Mesenchymal stem cell (in vitro differentiated cells and primary cell): Measurements from ENCODE around the gene FOXR2.

Experiments used
- DNase-seq: peaks from one replicate; pipeline ENCODE4 v3.0.0-alpha.2; 2013
- H2AFZ ChIP-seq: one replicate; pipeline ENCODE4 v1.6.1; 2013; ENCODE audit warnings: low read depth, mild to moderate bottlenecking, control low read depth, inconsistent platforms, low read length, moderate library complexity
- H2AK5ac ChIP-seq: 2 replicates; pipeline ENCODE4 v1.6.1; 2013; ENCODE audit warnings: low read length, moderate library complexity, mild to moderate bottlenecking, inconsistent platforms; ENCODE audit not compliant: severe bottlenecking
- H2BK120ac ChIP-seq: one replicate; pipeline ENCODE4 v1.6.1; 2013; ENCODE audit warnings: low read depth, mild to moderate bottlenecking, inconsistent platforms, low read length, moderate library complexity
- H2BK12ac ChIP-seq, 2 experiments: one replicate each; pipeline ENCODE4 v1.6.1; 2013; ENCODE audit warnings: inconsistent platforms in 2 of 2, low read length in 2 of 2, mild to moderate bottlenecking in 2 of 2, moderate library complexity in 2 of 2, control low read depth in 1 of 2
- H2BK15ac ChIP-seq: one replicate; pipeline ENCODE4 v1.6.1; 2013; ENCODE audit warnings: mild to moderate bottlenecking, low read depth, inconsistent platforms; ENCODE audit not compliant: poor library complexity, severe bottlenecking
- H2BK5ac ChIP-seq: 2 replicates; pipeline ENCODE4 v1.6.1; 2013; ENCODE audit warnings: low read depth, mild to moderate bottlenecking, low read length, control low read depth, inconsistent platforms; ENCODE audit not compliant: poor library complexity, severe bottlenecking
- H3K14ac ChIP-seq, 2 experiments: one replicate each; pipeline ENCODE4 v1.6.1; 2013; ENCODE audit warnings: inconsistent platforms in 2 of 2, low read length in 2 of 2, control low read depth in 1 of 2, mild to moderate bottlenecking in 1 of 2, moderate library complexity in 1 of 2
- H3K18ac ChIP-seq, 2 experiments: one replicate each; pipeline ENCODE4 v1.6.1; 2013; ENCODE audit warnings: inconsistent platforms in 2 of 2, low read length in 2 of 2, control low read depth in 1 of 2, low read depth in 1 of 2, mild to moderate bottlenecking in 1 of 2
- H3K23ac ChIP-seq, 2 experiments: one replicate each; pipeline ENCODE4 v1.6.1; 2013; ENCODE audit warnings: inconsistent platforms in 2 of 2, low read length in 2 of 2, mild to moderate bottlenecking in 2 of 2, moderate library complexity in 2 of 2, control low read depth in 1 of 2
- H3K27ac ChIP-seq: 2 replicates; pipeline ENCODE4 v1.5.1; 2013; ENCODE audit warnings: mild to moderate bottlenecking, moderate library complexity, low read length, control low read depth, inconsistent platforms; ENCODE audit not compliant: poor library complexity, severe bottlenecking
- H3K27me3 ChIP-seq, 2 experiments: 2 replicates each; pipeline versions ENCODE4 v1.6.1 to v1.7.0; 2013; ENCODE audit warnings: low read length in 2 of 2, mild to moderate bottlenecking in 2 of 2, moderate library complexity in 2 of 2, control low read depth in 1 of 2, inconsistent platforms in 1 of 2; ENCODE audit not compliant: control insufficient read depth in 1 of 2, insufficient read depth in 1 of 2
- H3K36me3 ChIP-seq, 2 experiments: 2 replicates each; pipeline versions ENCODE4 v1.6.1 to v1.7.0; 2013; ENCODE audit warnings: low read length in 2 of 2, control low read depth in 1 of 2, inconsistent platforms in 1 of 2, low read depth in 1 of 2, mild to moderate bottlenecking in 1 of 2; ENCODE audit not compliant: insufficient read depth in 2 of 2, control insufficient read depth in 1 of 2
- H3K4ac ChIP-seq, 2 experiments: one replicate each; pipeline ENCODE4 v1.6.1; 2013; ENCODE audit warnings: inconsistent platforms in 2 of 2, low read length in 2 of 2, mild to moderate bottlenecking in 2 of 2, moderate library complexity in 2 of 2, control low read depth in 1 of 2, low read depth in 1 of 2
- H3K4me1 ChIP-seq: 2 replicates; pipeline ENCODE4 v1.6.1; 2013; ENCODE audit warnings: low read depth, low read length, control low read depth; ENCODE audit not compliant: control insufficient read depth, insufficient read depth
- H3K4me2 ChIP-seq: 2 replicates; pipeline ENCODE4 v1.6.1; 2013; ENCODE audit warnings: low read length, mild to moderate bottlenecking, inconsistent platforms; ENCODE audit not compliant: poor library complexity, severe bottlenecking
- H3K4me3 ChIP-seq, 2 experiments: 2 replicates each; pipeline versions ENCODE4 v1.5.1 to v1.7.0; 2013; ENCODE audit warnings: low read length in 2 of 2, mild to moderate bottlenecking in 2 of 2, control low read depth in 1 of 2, low read depth in 1 of 2; ENCODE audit not compliant: insufficient read depth in 1 of 2
- H3K79me1 ChIP-seq: replicated peaks from 2 replicates; pipeline ENCODE4 v1.6.1; 2013; ENCODE audit warnings: mild to moderate bottlenecking, control low read depth, low read length, inconsistent platforms; ENCODE audit not compliant: poor library complexity, severe bottlenecking
- H3K9ac ChIP-seq: 2 replicates; pipeline ENCODE4 v1.7.0; 2013; ENCODE audit warnings: mild to moderate bottlenecking, low read length, moderate library complexity
- H3K9me3 ChIP-seq: 2 replicates; pipeline ENCODE4 v1.7.0; 2013; ENCODE audit warnings: mild to moderate bottlenecking, low read length; ENCODE audit not compliant: control insufficient read depth
- H4K8ac ChIP-seq: one replicate; pipeline ENCODE4 v1.6.1; 2013; ENCODE audit warnings: inconsistent platforms, mild to moderate bottlenecking, low read length, moderate library complexity
- H4K91ac ChIP-seq: one replicate; pipeline ENCODE4 v1.6.1; 2013; ENCODE audit warnings: mild to moderate bottlenecking, low read length, inconsistent platforms
- WGBS: methylation state at CpG from one replicate; pipeline ENCODE4 v1.1.7; 2013; ENCODE audit warnings: mixed read lengths; 5-methylcytosine and 5-hydroxymethylcytosine counted together

FOXR2 gene

DNA sequence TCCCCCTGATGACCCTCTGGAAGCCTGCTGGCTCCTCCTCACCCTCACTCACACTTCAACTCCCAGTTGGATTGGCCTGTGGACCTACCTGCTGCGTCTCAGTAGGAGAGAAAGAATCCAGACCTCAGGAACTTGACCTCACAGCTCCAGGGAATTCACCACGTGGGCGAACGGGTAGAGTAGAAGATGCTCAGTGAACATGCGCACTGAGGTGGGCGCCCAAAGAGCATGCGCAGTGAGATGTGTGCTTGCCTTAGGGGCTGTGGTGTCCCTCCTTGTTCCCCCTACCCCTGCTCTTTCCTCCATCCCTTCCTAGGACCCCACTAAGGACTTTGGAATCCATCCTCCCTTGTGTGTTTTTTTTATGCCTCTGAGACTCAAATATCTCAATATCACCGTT, 12.9 kb downstream of the FOXR2 start:
- 65% methylated on average over 6 of the region's 8 CpGs for WGBS
- Histone ChIP-seq H2AFZ (no peak overlapping the region), H3K4me2 (no peak overlapping the region), H2BK12ac (no peak overlapping the region), H2BK5ac (no peak overlapping the region), H4K91ac (no peak overlapping the region), H3K9me3 (no peaks in the 10 kb centered on the region), H3K4me1 (no peaks in the 10 kb centered on the region), H2BK120ac (no peak overlapping the region), H3K4ac (no peak overlapping the region), H3K14ac (no peak overlapping the region), H2BK15ac (no peak overlapping the region), H3K9ac (no peak overlapping the region), H3K36me3 (no peaks in the 10 kb centered on the region), H4K8ac (no peak overlapping the region), H3K27me3 (peaks cover 0 to 7% of the 10 kb centered on the region in 2 experiments), H3K18ac (no peak overlapping the region), H3K23ac (no peak overlapping the region), H2AK5ac (no peak overlapping the region), H3K4me3 (no peak overlapping the region), H3K27ac (no peak overlapping the region), H3K79me1 (no peaks in the 10 kb centered on the region)
- DNase-seq, result no peak

DNA sequence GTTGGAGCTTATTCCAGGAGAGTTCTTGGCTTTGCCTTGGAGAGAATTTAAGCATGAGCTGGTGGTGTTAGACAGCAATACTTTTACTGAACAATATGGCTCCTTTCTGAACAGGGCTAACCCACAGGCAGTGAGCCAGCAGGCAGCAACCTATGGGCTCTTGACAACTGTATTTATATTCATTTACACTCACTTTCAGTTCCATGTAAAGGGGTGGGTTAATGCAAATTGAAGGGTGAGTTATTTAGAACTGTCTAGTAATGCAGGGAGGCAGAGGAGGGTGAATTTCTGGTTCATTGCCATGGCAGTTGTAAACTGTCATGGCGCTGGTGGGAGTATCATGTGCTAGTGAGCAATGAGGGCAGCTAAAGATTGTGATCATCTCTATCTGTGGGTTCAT, 15.7 kb downstream of the FOXR2 start:
- no peak overlapping the region for H2BK120ac ChIP-seq
- WGBS, result 46% methylated on average over 1 of the region's 1 CpG
- H3K79me1 ChIP-seq, result no peaks in the 10 kb centered on the region

DNA sequence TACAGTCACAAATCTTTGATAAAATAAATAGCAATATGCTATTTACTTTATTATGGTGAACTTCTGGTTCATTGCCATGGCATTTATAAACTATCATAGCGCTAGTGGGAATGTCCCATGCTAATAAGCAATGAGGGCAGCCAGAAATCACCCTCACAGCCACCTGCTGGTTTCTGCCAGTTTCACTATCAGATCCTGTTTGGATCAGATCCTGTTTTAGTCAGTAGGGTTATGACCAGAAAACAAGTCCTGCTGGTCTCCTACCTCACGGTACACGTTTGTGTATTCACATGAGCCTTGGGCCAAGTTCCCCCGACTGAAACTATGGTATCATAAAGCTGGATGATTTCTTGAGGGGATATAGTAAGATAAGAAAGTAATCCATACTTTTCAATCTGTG, 17.7 kb downstream of the FOXR2 start:
- Histone ChIP-seq H3K27ac (no peak overlapping the region), H3K4me3 (no peak overlapping the region), H2AFZ (no peak overlapping the region), H3K4ac (no peak overlapping the region), H3K23ac (no peak overlapping the region), H3K18ac (no peak overlapping the region), H2AK5ac (no peak overlapping the region), H4K91ac (no peak overlapping the region), H4K8ac (no peak overlapping the region), H2BK15ac (no peak overlapping the region), H3K36me3 (no peaks in the 10 kb centered on the region), H3K9ac (no peak overlapping the region), H3K79me1 (no peaks in the 10 kb centered on the region), H3K27me3 (no peaks in the 10 kb centered on the region), H3K9me3 (no peaks in the 10 kb centered on the region), H3K14ac (no peak overlapping the region), H3K4me1 (no peaks in the 10 kb centered on the region), H3K4me2 (no peak overlapping the region), H2BK12ac (no peak overlapping the region), H2BK120ac (no peak overlapping the region), H2BK5ac (no peak overlapping the region)
- 80% methylated on average over 3 of the region's 4 CpGs for WGBS
- DNase-seq, result no peak

More for the DNA sequence above, 15.7 kb downstream of the FOXR2 start:
- no peak overlapping the region for H3K14ac ChIP-seq
- no peak overlapping the region for H3K23ac ChIP-seq
- H4K8ac ChIP-seq, result no peak overlapping the region
- H2AK5ac ChIP-seq, result no peak overlapping the region
- no peak overlapping the region for H4K91ac ChIP-seq
- no peaks in the 10 kb centered on the region for H3K27me3 ChIP-seq
- H3K9me3 ChIP-seq, result no peaks in the 10 kb centered on the region
- no peak overlapping the region for H3K4me3 ChIP-seq
- no peak overlapping the region for H3K27ac ChIP-seq
- H3K18ac ChIP-seq, result no peak overlapping the region
- no peak overlapping the region for H3K4ac ChIP-seq
- DNase-seq, result no peak
- H2BK5ac ChIP-seq, result no peak overlapping the region
- H3K9ac ChIP-seq, result no peak overlapping the region
- H3K36me3 ChIP-seq, result no peaks in the 10 kb centered on the region
- no peak overlapping the region for H2BK12ac ChIP-seq
- no peaks in the 10 kb centered on the region for H3K4me1 ChIP-seq
- H2AFZ ChIP-seq, result no peak overlapping the region
- H3K4me2 ChIP-seq, result no peak overlapping the region
- no peak overlapping the region for H2BK15ac ChIP-seq

DNA sequence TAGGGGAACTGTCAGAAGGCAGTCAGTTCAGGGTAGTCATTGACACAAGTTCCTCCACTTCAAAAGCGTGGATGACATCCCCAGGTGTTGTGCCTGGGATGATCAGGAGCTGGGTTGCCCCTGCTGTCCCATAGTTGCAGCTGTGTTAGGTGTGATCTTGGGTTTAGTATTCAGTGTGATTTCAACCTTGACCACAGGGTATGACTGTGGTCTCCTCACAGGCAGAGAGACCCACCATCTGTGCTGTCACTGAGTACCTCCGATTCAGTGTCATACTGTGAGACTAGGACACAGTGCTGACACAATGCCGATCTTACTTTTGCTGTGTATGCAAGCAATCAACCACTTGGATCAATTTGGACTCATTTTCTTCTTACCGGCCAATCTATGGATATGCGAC, 25.2 kb downstream of the FOXR2 start:
- peaks cover 3% of the 10 kb centered on the region for H3K9me3 ChIP-seq

More for the DNA sequence above, 25.2 kb downstream of the FOXR2 start:
- H3K18ac ChIP-seq, result no peak overlapping the region
- no peak overlapping the region for H3K4me2 ChIP-seq
- H3K14ac ChIP-seq, result no peak overlapping the region
- 83% methylated on average over 5 of the region's 5 CpGs for WGBS
- H2BK5ac ChIP-seq, result no peak overlapping the region
- no peak overlapping the region for H4K91ac ChIP-seq
- H2BK15ac ChIP-seq, result no peak overlapping the region
- H3K27ac ChIP-seq, result no peak overlapping the region
- DNase-seq, result no peak
- no peak overlapping the region for H3K4me3 ChIP-seq
- H3K9ac ChIP-seq, result no peak overlapping the region
- no peaks in the 10 kb centered on the region for H3K79me1 ChIP-seq
- no peak overlapping the region for H4K8ac ChIP-seq
- no peak overlapping the region for H3K4ac ChIP-seq
- no peak overlapping the region for H2AFZ ChIP-seq
- no peak overlapping the region for H2AK5ac ChIP-seq
- H3K23ac ChIP-seq, result no peak overlapping the region
- H3K36me3 ChIP-seq, result no peaks in the 10 kb centered on the region
- no peaks in the 10 kb centered on the region for H3K27me3 ChIP-seq
- H2BK120ac ChIP-seq, result no peak overlapping the region
- no peak overlapping the region for H2BK12ac ChIP-seq
- no peaks in the 10 kb centered on the region for H3K4me1 ChIP-seq
